Measurements from ENCODE around the gene SARS1.

Gene SARS1

GRCh38 chr1:109225711-109226445 lies 12.2 kb downstream of the SARS1 start:
- no peak for DNase-seq (ENCODE audit: low read depth, low spot score)

DNA sequence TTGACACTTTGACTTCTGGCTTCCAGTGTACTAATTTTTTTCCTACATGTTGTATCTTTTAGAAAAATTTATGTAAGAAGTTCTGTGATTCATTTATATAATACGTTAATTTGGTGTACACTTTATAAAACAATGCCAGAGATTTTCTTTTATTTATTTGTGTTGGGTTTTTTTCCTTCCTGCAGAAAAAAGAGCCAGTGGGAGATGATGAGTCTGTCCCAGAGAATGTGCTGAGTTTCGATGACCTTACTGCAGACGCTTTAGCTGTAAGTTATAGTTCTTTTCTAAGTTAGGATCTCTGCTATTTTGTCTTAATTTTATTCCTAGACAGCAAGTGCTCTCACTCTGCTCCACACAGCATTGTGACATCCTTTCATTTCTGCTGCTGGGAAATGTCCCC lies 14.4 kb downstream of the SARS1 start:
- DNase-seq (ENCODE audit: low read depth, low spot score) = no peak

GRCh38 chr1:109229531-109230127 lies 15.9 kb downstream of the SARS1 start:
- DNase-seq (ENCODE audit: low read depth, low spot score) = peak; percentile 100

GRCh38 chr1:109231066-109231465 lies 17.3 kb downstream of the SARS1 start:
- no peak for DNase-seq (ENCODE audit: low read depth, low spot score)

GRCh38 chr1:109235137-109235536 lies 21.4 kb downstream of the SARS1 start:
- DNase-seq (ENCODE audit: low read depth, low spot score) = no peak

DNA sequence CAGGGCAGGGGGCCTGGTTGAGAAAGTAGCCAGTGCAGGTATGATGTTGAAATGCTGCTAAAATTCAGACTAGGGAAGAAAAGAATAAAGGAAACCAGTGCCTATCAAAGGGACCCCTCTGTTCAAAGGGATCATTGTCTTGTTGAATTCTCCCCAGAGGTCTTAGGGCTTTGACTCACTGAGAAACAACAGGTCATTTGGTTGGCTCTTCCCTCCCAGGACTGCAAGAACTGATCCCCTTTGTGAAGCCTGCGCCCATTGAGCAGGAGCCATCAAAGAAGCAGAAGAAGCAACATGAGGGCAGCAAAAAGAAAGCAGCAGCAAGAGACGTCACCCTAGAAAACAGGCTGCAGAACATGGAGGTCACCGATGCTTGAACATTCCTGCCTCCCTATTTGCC lies 23.8 kb downstream of the SARS1 start:
- no peak for DNase-seq (ENCODE audit: low read depth, low spot score)

GRCh38 chr1:109238382-109238781 lies 24.7 kb downstream of the SARS1 start:
- DNase-seq (ENCODE audit: low read depth, low spot score) = no peak

DNA sequence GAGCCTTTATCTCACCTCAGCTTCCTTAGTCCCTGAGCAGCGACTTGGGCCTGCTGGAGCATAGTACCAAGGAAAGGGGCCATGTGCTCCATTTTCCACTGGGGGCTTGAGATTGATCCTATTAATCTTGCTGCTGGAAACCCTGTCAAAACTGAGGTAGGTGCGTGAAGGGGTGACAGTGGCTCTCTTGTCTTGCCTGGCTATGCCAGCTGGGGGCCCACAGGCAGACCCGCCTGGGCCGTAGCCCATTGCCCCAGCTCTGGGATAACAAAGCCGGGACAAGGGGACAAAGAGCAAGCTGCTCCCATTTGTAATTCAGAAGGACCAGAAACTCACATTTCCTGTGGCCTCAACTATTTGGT lies 25.3 kb downstream of the SARS1 start:
- DNase-seq (ENCODE audit: low read depth, low spot score) = no peak

GRCh38 chr1:109239409-109240068 lies 25.8 kb downstream of the SARS1 start:
- DNase-seq (ENCODE audit: low read depth, low spot score) = no peak

DNA sequence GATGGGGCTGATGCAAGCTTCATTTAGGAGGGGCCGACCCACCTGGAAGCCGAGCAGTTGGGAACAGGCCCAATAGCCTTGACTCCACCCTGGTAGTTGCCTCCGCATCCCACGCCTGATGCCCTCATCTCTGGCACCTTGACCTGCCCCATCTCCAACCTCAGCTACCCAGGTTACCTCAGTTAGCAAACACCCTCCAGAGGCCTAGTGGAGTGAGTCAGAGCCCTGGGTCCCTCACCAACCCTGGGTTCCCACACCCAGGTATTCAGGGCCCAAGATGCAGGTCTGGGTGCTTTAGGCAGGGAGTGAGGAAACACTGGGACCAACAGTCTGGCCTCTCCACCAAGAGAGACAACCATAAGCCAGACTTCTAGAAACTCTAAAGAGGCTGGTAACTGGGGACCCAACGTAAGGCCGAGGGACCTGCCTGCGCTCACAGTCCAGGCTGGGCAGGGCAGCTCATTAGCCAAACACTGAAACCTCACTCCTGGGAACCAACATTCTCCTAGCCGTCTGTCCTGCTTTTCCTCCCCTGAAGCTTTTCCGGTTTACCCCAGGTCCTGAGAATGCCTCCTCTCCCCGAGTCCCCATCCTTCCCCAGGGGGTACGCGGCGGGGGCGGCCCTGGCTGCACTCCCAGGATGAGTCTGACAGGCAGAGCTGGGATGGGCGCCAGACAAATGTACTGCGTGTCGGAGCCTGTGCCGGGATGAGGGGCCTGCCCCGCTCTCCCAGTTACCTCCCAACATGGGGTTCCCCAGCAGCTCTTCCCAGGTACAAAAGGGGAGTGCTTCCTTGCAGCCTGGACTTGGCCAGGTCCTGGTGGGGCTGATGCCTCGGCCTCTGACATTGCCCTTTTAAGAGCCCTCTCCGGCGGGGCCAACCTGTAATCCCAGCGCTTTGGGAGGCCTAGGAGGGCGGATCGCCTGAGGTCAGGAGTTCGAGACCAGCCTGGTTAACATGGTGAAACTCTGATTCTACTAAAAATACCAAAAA lies 26.7 kb downstream of the SARS1 start:
- DNase-seq (ENCODE audit: low read depth, low spot score) = no peak

- no peak for DNase-seq (ENCODE audit: low read depth, low spot score)
Observed at GRCh38 chr1:109241344-109241743, 27.6 kb downstream of the SARS1 start.

- no peak for DNase-seq (ENCODE audit: low read depth, low spot score)
Observed at GRCh38 chr1:109241841-109242345, 28.2 kb downstream of the SARS1 start.

- DNase-seq (ENCODE audit: low read depth, low spot score) = no peak
Observed at GRCh38 chr1:109242387-109242786, 28.7 kb downstream of the SARS1 start.

DNA sequence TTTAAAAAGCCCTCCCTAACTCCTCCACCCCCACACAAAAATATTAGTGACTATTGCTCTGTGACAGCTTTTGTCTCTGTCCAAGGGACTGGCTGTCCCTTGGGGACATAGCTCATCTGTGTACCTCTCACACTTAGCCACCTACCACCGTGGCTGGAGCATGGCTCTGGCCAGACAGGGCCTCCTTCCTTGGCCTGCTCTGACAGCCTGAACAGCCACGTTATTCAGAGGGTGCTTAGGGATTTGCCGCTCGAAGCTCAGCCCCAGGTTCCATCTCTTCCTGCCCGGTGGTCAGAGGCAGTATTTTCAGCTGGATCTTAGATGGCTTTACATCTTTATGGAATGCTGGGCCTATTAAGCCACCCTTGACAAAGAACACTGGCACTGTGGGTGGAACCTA lies 29.5 kb downstream of the SARS1 start:
- no peak for DNase-seq (ENCODE audit: low read depth, low spot score)

GRCh38 chr1:109243860-109244552 lies 30.3 kb downstream of the SARS1 start:
- DNase-seq (ENCODE audit: low read depth, low spot score) = no peak

- DNase-seq (ENCODE audit: low read depth, low spot score) = no peak
Observed at GRCh38 chr1:109246141-109246551, 32.4 kb downstream of the SARS1 start.

DNA sequence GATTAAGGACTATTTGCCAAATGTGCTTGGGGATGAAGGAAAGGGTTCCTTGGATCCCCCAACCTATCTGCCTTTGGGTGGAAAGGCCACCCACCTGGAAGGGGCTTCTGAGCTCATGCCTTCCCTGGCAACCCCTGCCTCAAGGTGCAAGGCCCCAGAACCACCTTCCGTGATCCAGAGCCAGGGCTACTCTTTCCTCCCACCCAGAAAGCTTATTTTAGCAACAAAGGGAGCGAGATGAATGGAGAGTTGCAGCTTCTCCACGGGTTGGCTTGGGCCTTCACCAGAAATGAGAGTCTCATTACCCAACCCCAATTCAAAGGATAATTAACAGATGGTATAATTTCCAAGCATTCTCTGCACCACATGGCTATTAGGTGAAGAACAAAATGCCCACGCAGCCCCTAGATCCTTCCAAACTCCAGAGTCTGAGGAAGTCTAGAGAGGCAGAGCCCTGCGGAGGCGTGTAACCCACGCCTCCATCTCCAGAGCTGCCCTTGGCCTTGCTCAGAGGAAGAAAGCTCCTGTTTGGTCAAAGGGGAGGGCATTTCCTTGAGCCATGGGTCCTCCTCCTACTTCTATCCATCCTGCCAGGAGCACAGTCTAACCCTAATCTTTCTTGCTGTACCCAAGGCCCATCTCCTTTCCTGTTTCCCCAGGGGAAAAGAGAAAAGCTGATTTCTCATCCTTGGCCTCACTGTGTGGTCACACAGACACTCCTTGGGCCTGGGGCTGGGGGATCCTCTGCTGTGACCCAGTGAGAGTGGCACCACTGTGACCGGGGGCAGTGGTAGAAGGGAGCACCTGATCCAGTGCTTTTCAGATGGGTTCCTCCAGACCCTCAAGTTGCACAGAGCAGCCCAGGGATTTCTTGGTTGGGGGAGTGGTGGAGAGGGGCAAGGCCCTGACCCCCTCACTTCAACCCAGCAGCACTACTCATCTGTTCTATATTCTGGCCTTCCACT lies 34.0 kb downstream of the SARS1 start:
- DNase-seq (ENCODE audit: low read depth, low spot score) = no peak

DNA sequence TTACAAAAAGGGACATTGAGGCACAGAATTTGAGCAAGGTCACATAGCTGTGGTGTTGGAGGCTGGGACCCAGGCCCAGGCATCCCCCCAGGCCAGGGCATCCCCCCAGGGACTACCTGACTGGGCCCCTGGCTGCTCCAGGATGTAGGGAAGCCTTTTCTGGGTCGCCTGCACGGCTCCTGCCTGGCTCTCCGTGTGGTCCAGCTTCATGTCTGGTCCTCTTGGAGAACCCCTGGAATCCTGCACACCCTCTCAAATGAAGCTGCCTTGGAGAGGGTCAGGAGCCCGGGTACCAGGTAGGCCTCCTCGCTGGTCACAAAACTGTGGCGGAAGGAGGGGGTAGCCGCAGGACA lies 34.7 kb downstream of the SARS1 start:
- no peak for DNase-seq (ENCODE audit: low read depth, low spot score)

- no peak for DNase-seq (ENCODE audit: low read depth, low spot score)
Observed at GRCh38 chr1:109248797-109249629, 35.3 kb downstream of the SARS1 start, which contains the start of gene CELSR2. Gene CELSR2, plus strand, starts transcription at chr1:109249539. Its CDS starts 541 bp downstream, at chr1:109250080.
